GM21381 (cell line): ENCODE measurements around the gene OTOP1.
A peak's percentile ranks its signal among the peaks of the same experiment; 100 is the strongest.
"Not testable (repeated sequence)": the region's sequence is repeated elsewhere in the genome, so short reads cannot be mapped to it uniquely, and the experiment has no call there.

Experiments
- ATAC-seq: cut with Tn5 transposase; IDR thresholded peaks from one replicate; pipeline ENCODE4 v1.9.1; 2021; ENCODE audit warnings: mild to moderate bottlenecking, moderate library complexity; ENCODE audit not compliant: unreplicated experiment

OTOP1 gene, protein sequence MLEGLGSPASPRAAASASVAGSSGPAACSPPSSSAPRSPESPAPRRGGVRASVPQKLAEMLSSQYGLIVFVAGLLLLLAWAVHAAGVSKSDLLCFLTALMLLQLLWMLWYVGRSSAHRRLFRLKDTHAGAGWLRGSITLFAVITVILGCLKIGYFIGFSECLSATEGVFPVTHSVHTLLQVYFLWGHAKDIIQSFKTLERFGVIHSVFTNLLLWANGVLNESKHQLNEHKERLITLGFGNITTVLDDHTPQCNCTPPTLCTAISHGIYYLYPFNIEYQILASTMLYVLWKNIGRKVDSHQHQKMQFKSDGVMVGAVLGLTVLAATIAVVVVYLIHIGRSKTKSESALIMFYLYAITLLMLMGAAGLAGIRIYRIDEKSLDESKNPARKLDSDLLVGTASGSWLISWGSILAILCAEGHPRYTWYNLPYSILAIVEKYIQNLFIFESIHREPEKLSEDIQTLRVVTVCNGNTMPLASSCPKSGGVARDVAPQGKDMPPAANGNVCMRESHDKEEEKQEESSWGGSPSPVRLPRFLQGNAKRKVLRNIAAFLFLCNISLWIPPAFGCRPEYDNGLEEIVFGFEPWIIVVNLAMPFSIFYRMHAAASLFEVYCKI

DNA sequence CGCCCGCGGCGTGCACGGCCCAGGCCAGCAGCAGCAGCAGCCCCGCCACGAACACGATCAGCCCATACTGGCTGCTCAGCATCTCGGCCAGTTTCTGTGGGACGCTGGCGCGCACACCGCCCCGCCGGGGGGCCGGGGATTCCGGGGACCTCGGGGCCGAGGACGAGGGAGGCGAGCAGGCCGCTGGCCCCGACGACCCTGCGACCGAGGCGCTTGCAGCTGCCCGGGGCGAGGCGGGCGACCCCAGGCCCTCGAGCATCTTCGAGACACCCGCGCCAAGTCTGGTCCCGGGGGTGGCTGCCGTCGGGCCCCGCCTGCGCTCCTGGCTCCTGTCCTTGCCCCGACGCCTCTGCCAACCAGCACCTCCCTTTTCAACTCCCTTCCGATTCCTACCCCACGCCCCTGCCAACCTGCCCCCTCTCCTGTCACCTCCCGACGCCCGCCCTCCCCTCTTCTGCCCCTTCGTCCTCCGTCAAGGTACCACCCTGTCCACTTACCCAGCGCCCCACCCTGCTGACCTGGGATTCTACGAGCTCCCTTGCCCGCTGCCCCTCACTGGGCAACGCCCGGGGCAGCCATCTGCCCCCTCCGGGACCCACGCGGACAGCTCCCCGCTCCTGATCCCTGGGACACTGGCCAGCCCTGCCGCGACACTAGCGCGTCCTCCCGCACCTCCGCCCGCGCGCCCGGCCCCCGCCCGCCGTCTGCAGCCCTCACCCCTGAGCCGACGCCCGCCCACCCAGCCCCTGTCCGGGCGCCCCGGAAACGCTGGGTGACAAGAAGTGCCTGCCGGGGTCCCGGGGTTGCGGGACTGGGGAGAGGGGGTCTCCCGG, at the start of gene OTOP1:
Gene OTOP1 (minus strand): TSS at position 324 of the 833 bp plus-strand sequence. CDS start 65 bp downstream, at position 259.
- ATAC-seq, result no peak

- ATAC-seq, result no peak
Measured at GRCh38 chr4:4274226-4274625, 47.5 kb upstream of the OTOP1 start.

DNA sequence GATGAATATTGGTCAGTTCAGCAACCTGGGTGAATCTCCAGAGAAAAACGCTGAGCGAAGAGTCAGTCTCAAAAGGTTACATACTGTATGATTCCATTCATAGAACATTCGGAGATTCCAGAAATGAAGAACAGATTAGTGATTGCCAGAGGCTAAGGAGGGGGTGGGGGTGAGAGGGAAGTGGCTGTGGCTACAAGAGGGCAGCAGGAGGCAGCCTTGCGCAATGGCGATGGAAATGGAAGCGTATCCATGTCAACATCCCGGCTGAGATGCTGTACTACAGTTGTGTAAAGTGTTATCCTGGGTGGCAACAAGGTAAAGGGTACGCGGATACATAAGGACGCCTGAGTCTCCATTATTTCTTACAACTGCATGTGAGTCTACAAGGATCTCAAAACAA, 45.2 kb upstream of the OTOP1 start:
- no peak for ATAC-seq

GRCh38 chr4:4270529-4270928, 43.8 kb upstream of the OTOP1 start:
- ATAC-seq, result no peak

- no peak for ATAC-seq
Measured at GRCh38 chr4:4269856-4270255, 43.1 kb upstream of the OTOP1 start.

DNA sequence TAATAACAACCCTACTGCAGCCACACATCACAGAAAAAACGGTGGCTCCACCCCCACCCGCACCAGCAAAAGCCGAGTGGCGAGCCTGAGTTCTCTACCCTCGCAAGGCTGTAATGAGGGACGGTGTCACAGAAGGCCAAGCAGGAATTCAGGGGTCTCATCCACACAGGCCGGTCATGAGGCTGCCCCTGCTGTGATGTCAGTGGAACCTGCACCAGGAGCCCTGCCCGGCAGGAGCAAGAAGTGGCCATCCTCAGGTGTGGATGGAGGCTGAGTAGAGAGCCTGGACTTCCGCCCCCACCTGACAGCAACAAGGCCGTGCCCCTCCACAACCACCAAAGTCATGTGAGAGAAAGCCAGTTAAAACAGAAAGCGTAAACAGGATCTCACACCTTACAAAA, 42.6 kb upstream of the OTOP1 start:
- no peak for ATAC-seq

DNA sequence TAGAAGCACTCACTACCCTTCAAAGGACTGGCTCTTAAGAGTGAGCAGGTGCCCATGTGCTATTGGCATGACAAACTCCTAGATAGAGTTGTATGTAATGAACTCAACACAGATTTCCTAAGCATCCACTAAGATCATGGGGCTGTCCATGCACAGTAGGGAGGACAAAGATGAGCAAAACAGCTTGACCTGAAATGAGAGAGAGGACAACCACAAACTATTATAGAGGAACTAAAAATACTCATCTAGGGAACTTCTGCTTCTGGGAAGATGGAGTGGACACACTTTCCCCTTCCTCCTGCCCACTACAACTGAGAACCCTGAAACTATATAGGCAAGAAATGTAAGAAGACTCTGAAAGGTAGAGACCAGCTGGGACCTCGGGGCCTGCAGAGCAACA, 42.0 kb upstream of the OTOP1 start:
- ATAC-seq, result no peak

- ATAC-seq, result no peak
Measured at GRCh38 chr4:4267981-4268380, 41.3 kb upstream of the OTOP1 start.

- no peak for ATAC-seq
Measured at GRCh38 chr4:4260185-4260751, 33.5 kb upstream of the OTOP1 start.

GRCh38 chr4:4259484-4260100, 32.9 kb upstream of the OTOP1 start:
- ATAC-seq, result no peak

DNA sequence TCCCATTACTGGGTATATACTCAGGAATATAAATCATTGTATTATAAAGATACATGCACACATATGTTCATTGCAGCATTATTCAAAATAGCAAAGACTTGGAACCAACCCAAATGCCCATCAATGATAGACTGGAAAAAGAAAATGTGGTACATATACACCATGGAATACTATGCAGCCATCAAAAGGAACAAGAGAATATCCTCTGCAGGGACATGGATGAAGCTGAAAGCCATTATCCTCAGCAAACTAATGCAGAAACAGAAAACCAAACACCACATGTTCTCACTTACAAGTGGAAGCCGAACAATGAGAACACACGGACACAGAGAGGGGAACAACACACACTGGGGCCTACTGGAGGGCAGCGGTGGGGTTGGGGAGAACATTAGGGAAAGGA, 31.0 kb upstream of the OTOP1 start:
- not testable (repeated sequence) for ATAC-seq

DNA sequence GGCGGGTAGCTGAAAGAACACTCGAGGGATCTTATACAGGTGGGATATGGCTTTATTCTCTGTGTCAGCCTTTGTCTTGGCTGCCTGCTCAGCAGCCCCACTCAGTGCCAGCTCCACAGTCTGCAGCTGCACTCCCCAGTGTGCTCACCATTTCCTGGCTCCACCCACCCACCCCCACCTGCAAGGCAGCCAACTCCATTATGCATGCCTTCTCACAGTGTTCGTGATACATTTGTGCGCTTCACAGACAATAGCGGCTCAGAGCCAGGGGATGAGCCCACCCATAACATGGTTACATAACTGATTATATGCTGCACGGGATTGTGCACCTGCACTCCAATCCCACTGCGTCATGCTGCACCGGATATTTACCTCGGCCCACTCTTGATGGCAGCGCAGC, 30.1 kb upstream of the OTOP1 start:
- ATAC-seq, result no peak

GRCh38 chr4:4254666-4255065, 27.9 kb upstream of the OTOP1 start:
- ATAC-seq, result no peak

DNA sequence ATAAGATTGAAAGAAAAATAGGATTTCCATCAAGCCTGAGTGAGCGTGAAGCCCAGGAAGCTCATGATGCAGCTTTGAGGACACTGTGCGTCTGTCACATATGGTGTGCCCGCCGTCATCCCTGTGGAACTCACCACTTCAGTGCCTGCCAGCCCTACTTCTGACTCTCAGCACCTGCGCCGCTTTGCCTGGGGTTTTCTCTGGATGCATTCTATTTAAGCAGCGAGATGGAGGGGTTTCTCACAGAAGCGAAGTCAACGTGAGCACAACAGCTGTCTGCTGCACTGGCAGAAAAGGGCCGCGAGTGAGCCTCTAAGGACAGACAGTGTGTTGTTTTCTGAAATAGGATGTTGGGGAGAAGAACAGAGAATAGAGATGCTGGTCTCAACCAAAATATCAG, 27.5 kb upstream of the OTOP1 start:
- no peak for ATAC-seq

- ATAC-seq, result no peak
Measured at GRCh38 chr4:4249866-4250265, 23.1 kb upstream of the OTOP1 start.

DNA sequence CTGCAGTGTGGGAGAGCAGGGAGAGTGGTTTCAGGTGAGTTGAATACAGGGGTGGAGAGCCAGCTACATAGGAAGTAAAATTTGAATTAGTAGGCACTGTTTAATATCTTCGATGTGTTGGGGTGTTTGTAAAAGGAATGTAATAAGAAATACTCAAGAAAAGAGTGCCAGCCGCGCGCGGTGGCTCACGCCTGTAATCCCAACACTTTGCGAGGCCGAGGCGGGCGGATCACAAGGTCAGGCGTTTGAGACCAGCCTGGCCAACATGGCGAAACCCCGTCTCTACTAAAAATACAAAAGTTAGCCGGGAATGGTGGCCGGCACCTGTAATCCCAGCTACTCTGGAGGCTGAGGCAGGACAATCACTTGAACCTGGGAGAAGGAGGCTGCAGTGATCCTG, 22.6 kb upstream of the OTOP1 start:
- not testable (repeated sequence) for ATAC-seq

DNA sequence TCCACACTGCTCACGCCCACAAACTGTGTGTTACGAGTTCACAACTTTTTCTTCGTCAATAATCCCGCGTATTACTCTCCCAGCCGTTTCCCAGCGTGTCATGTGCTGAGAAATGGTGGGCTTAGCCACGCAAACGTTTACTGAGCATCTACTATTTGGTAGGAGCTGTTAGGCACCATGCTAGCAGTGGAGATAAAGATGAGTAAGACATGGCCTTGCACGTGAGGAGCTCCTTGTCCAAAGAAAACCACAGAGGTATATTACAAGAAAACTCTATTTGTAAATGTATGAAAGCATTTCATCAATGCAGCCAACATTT, 22.1 kb upstream of the OTOP1 start:
- ATAC-seq, result no peak

GRCh38 chr4:4248029-4248884, 21.5 kb upstream of the OTOP1 start, which contains the start of gene TMEM128:
TMEM128 (minus strand) TSS chr4:4248223; CDS start chr4:4248202, 21 bp downstream.
- peak; percentile 98 for ATAC-seq

- peak; percentile 4 for ATAC-seq
Measured at GRCh38 chr4:4247696-4248028, 20.9 kb upstream of the OTOP1 start.

DNA sequence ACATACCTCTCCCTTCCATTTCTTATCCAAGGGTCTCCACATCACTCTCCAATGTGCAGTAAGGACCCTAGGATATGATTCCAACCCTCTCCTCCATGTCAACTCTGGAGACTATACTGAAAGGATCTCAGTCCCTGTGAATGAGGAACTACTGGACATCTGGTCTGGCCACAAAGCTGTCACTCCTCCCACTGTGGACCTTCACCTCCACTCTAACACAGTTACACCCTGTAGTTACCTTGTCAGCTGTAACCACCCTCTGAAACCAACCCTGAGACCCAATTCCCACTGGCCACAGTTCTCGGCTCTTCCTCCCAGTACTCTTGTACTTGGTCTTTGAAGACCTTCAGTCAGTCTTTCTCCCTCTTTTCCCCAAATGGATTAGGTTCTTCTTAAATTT, 18.4 kb upstream of the OTOP1 start:
- no peak for ATAC-seq
